ENCODE data around the gene ZNF827.

Gene ZNF827, protein sequence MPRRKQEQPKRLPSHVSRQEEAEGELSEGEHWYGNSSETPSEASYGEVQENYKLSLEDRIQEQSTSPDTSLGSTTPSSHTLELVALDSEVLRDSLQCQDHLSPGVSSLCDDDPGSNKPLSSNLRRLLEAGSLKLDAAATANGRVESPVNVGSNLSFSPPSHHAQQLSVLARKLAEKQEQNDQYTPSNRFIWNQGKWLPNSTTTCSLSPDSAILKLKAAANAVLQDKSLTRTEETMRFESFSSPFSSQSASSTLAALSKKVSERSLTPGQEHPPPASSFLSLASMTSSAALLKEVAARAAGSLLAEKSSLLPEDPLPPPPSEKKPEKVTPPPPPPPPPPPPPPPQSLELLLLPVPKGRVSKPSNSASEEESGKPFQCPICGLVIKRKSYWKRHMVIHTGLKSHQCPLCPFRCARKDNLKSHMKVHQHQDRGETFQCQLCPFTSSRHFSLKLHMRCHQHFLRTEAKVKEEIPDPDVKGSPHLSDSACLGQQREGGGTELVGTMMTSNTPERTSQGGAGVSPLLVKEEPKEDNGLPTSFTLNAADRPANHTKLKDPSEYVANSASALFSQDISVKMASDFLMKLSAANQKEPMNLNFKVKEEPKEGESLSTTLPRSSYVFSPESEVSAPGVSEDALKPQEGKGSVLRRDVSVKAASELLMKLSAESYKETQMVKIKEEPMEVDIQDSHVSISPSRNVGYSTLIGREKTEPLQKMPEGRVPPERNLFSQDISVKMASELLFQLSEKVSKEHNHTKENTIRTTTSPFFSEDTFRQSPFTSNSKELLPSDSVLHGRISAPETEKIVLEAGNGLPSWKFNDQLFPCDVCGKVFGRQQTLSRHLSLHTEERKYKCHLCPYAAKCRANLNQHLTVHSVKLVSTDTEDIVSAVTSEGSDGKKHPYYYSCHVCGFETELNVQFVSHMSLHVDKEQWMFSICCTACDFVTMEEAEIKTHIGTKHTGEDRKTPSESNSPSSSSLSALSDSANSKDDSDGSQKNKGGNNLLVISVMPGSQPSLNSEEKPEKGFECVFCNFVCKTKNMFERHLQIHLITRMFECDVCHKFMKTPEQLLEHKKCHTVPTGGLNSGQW

DNA sequence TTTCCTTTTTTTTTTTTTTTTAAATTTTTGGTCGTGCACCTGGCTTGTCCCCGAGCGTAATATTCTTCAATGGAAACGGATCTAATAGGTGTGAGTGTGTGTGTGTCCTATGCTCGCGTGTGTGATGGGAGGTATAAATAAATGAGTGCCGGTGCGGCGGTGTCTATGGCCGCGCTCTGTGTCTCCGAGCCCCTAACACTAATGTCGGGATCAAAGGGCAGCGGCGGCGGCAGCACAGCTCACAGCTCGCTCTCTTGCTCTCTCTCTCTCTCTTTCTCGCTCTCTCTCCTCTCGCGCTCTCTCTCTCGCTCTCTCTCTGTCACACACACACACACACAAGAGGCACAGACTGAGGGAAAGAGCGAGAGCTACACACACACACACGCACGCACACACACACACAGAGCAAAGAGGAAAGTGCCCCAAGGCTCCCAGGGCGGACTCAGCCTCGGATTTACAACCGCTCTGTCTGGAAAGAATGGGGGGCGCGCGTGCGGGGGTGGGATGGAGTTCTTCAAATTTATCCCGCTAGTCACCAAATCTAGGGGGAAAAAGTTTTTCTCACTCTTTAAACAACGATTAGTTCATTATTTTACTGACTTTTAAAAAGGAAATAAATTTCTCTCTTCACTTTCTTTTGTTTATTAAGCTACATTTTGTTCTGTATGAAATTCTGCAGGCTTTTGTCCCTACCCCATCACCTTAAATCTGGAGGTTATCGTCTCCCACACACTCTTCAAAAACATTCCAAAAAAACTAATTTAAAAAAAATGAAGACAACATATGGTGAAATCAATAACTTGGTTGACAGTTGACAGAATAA, at the start of gene ZNF827:
Gene ZNF827 (minus strand): TSS at position 206 of the 823 bp plus-strand sequence. CDS start 416 bp downstream, outside the sequence.
- peak; percentile 54 for DNase-seq (ENCODE audit: low read depth)

DNA sequence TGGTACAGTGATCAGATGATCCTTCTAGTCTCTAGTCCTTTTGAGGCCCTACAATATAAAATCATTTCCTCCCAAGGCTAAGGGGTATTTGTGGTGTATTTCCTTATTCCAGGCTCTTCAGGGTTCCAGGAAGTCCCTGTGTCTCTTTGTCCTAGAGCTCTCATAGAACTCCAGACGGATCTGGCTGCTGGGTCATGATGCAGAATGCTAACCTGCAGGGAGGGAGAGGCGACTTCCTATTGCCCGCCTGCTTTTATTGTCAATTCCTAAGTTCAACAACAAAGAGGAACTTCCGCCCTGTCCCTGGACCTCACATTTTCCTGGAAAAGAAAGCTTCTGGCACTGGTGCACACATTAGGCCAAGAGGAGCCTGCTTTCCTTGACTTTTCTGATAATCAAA, 45.9 kb upstream of the ZNF827 start:
- no peak for DNase-seq (ENCODE audit: low read depth)

DNA sequence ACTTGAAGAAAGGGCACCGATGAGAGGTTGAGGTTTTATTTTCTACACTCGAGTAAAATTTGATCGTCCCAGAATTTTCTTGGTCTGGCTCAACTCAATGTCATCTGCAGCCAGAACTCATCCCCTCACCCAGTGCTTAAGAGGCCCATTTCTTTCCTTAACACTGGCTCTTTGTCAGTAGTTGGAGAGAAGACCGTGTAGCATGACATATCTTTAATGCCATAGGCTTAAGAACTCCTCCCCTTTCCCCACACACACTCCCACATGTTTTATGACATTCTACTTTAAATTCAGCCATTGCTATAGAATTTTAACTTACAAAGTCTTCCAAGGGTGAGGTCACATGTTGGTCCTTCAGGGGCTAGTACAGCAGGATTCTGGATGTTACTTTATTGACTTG, 44.2 kb upstream of the ZNF827 start:
- DNase-seq (ENCODE audit: low read depth) = no peak

DNA sequence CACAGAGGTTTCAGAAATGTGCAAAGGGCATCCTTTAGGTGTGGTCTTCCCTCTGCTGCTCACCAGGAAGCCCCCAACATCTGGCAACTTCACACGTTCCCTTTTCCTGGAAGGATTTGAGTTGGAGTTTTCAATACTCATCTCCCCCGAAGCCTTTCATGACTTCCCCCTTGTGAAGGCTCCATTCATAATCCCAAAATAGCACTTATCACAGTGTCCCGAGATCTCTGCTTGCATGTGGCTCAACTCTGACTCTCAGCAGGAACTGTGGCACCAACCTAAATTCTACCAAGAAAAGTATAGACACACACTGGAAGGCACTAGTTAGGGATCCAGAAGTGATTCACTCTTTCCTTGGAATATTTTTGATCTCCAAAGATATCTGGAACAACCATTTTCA, 40.5 kb upstream of the ZNF827 start:
- DNase-seq (ENCODE audit: low read depth) = no peak

DNA sequence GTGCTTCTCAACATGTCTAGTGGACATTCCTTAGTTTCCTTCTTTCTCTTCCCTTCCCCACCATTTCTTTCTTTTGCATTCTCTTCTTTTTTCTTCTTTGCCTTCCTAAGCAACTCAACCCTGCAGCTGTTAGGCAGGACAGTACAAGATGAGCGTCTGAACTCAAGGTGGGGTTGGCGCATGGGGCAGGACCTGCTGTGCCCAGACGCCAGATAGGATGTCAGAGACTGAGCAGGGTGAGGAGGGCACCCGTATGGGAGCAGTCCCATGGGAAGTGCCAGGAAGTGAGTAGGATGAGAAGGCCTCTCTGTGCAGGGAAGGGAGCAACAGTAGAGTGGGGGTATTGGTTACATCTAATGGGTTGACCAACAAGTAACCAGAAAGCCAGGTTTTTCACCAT, 38.1 kb upstream of the ZNF827 start:
- no peak for DNase-seq (ENCODE audit: low read depth)

DNA sequence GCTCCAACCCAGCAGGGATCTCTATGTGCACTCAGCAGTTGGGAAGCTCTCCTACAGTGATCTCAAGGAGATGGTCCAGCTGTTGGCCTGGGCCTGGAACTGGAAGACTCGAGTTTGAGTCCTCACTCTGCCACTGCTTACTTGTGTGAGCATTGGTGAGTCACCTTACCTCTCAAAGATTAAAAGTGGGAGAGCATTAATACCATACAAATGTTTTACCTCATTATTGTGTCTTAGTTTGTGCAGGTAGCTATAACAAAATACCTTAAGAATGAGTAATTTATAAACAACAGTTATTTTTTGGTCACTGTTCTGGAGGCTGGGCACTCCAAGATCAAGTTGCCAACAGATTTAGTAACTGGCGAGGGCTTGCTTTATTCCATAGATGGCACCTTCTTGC, 21.4 kb upstream of the ZNF827 start:
- DNase-seq (ENCODE audit: low read depth) = no peak

DNA sequence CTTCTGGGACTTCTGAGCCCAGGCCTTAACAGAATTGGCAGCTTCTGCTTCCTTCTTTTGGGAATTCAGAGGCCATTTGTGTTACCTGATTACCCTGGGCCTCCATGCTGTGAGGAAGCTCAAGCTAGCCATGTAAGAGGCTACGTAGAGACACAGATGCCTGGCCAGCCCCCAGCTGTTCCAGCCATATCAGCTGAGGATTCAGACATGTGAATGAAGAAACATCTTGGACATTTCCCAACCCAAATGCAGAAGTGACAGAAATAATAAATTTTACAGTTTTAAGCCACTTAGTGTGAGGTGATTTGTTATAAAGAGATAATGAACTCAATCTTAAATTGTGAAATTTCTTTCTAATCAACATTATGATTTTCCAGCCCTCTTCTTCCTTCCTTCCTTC, 18.7 kb upstream of the ZNF827 start:
- no peak for DNase-seq (ENCODE audit: low read depth)

DNA sequence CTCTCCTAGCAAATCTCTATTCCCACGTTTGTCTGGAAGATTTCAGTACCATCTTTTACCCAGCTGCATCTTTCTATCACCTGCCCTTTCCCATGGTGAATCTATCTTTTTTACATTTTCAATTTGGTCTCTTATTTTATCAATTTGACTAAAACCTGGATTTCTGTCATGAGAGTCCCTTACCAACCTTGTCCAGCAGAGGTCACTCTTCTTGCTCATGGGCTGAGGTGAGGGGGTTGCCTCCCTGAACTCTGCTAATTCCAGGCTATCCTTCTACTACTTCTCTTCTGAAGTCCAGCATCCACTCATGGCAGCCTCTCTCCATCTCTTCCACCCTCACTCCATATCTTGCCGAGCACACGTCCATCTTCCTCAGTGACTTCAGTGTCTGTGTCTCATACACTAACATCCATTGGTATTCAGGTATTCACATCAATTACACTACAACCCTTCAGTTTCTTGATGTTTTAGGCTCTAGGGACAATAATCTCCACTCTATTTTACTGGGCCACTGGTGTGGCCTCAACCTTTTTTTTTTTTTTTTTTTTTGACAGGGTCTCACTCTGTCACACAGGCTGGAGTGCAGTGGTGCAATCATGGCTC, 17.8 kb upstream of the ZNF827 start:
- peak; percentile 30 for DNase-seq (ENCODE audit: low read depth)

DNA sequence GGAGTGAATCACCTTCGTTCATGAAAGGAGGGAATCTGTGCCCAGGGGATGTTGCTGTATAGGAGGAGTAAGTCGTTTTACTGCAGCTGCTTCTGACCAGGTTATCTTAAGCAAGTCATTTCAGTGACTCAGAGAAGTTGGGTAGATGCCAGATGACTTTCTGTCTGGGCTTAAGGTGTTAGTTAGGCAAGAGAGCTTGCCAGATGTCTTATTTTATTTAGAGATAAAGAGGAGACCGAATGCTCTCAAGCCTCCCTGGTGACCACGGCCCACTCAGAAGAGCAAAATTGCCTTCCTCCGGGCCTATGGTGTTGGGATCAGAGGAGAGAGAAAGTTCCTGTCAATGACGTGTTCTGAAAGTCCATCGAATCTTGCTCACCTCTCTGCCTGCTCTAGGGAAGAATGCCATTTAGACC, 16.3 kb upstream of the ZNF827 start:
- no peak for DNase-seq (ENCODE audit: low read depth)

DNA sequence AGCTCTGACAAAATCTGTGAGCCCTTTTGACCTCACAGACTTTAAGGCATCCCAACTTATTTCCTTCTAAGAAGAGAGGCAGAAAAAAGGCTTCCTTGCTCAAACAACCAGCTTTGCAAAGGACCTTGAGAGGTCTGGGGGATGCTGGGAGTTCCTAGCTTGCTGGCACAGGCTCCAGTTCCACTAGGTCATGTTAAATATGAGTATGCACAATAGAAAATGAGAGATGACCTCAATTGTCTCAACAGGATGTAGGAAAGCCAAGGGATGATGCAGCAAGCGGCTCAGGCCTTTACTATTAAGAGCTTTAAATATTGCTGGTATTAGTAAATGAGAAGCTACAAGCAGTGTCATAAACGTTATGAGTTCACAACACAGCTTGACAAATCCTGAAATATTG, 13.3 kb upstream of the ZNF827 start:
- no peak for DNase-seq (ENCODE audit: low read depth)

DNA sequence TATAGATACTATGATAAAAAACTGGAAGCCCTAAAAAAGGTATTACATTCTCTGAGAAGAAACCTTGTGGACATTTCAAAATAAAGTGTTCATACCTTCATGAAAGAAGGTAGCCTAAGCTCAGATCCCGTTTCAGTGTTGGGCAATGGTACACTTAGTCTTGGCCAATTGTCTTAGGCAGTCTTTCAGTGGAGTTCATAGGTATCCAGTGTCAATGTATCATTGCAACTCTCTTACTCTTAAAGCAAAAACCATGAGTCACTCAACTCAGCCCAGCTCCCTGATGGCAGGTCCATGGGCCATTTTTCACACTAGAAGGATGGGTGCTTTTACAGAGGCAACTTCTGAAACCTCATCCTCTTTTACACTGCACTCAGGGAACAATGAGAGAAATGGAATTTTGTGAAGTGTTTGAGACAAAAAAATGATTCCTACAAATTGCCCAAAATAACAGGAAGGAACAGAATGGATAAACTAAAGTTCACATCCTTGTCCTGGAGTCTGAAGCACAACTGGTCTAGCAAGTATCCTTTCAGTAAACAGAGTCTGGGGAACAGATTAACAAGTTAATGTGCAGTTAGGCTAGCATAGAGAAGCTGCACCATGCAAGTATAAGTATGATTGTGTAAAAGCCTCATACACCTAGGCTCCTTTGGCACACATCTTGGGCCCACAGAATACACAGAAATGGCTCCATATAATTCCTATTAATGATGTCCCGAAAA, 7.0 kb upstream of the ZNF827 start:
- no peak for DNase-seq (ENCODE audit: low read depth)

DNA sequence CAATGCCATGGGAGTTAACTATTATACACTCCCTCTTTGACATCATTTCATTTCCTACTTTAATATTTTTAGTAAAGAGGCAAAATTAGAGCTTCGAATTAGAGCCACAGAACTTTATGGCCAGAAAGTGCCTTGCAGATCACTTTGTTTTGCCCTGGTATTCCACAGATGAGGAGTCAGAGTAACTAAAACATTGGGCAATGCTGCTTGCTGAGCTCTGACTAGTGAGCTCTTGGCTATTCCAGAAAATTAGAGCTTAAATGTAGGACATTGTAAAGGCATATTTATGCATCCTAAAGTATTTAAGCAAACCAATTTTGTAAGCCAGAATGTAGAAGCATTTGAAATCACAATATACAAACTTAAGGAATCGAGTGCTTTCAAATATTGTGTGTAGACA, 6.3 kb upstream of the ZNF827 start:
- no peak for DNase-seq (ENCODE audit: low read depth)

DNA sequence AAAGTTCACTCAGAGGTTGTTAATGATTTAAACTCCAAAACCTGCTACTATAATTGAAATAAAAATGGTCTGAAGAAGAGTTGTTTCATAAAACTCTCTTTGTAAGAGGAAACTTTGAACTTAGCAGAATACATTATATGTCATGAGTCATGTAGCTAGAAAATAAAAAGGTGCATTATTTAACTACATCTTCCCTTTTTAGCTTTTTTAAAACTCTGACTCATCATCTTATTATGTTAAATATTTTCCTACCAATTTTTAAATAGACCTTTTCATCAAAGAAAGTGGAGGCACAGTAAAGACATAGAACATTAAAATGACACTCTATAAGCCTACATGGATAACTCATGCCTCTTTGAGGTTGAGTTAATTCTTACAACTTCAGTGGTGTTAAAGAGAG, 1.2 kb upstream of the ZNF827 start:
- DNase-seq (ENCODE audit: low read depth) = no peak

DNA sequence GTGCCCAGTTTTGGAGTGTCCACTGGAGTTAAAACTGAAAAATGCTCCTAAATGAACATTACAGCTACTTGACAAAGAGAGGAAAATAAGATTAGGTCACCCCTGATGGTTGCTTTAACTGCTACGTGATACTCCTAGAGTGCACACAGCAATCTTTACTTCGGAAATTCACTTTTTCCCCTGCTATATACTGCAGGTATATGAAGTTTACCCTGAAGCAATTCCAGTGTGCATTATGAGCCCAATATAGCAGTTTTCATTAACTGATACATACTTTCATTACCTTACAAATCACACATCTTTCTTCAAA, 773 bp upstream of the ZNF827 start:
- DNase-seq (ENCODE audit: low read depth) = no peak

DNA sequence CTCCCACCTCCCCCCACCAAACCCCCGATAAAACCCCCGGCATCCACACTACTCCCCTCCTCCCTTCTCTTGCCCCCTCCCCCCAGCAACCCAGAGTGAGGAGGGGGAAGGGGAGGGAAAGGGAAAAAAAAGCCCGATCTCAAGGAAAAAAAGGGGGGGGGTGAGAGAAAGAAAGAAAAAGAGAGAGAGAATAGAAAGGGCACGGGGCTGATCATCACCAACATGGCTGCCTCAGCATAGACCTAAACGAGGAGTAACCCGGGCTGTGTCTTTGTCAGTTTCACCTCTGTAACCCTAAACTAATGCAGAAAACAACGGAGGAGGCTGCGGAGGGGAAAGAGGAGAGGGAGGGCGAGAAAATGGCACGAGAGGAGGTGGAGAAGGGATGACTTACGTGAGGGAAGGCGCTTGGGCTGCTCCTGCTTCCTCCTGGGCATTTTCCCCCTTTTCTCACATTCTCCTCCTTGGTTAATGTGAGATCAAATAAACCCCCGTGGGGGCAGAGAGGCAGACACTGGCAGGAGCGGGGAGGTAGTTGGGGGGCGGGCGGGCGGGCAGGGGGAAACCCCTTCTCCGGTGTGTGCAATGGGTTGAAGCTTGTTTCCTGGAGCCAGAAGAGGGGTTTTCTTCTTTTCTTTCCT, 532 bp downstream of the ZNF827 start:
- peak; percentile 20 for DNase-seq (ENCODE audit: low read depth)

DNA sequence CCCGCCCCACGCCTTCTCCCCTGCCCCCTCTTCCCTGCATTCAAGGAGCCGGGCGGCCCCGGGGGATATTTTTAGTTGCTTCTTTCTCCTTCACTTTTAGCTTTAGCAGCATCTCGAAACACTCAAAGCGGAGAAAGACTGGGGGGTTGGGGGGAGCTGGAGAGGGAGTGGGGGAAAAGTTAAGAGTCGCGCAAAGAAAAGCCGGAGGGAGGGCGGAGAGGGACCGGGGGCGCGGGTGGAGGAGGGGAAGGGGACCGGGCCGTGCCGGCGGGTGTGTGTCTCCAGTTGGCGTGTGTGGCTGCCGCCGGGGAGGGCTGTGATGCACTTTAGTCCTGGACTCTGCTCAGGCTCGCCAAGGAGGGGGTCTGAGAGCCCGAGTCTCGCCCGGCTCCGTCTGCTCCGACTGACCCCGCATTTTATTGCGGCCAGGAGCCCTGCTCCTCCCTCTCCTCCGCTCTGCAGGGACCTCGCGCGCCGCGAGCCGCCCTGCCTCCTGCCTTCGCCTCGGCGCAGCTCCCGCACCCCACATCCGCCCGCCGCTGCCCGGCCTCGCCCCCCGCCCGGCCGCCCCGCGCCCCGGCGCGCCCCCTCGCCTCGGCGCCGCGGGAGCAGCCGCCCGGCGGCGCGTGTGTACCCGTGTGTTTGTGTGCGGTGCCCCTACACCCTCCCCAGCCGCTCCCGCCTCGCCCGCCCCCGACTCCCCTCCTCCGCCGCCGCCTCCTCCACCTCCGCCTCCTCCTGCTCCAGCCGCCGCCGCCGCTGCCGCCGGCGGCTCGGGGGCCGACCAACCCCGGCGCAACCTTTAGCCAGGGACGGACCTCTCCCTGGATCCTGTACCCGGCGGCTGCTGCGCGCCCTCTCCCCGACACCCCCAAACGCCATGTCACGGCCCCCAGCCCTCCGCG, 1.4 kb downstream of the ZNF827 start:
- peak; percentile 35 for DNase-seq (ENCODE audit: low read depth)

DNA sequence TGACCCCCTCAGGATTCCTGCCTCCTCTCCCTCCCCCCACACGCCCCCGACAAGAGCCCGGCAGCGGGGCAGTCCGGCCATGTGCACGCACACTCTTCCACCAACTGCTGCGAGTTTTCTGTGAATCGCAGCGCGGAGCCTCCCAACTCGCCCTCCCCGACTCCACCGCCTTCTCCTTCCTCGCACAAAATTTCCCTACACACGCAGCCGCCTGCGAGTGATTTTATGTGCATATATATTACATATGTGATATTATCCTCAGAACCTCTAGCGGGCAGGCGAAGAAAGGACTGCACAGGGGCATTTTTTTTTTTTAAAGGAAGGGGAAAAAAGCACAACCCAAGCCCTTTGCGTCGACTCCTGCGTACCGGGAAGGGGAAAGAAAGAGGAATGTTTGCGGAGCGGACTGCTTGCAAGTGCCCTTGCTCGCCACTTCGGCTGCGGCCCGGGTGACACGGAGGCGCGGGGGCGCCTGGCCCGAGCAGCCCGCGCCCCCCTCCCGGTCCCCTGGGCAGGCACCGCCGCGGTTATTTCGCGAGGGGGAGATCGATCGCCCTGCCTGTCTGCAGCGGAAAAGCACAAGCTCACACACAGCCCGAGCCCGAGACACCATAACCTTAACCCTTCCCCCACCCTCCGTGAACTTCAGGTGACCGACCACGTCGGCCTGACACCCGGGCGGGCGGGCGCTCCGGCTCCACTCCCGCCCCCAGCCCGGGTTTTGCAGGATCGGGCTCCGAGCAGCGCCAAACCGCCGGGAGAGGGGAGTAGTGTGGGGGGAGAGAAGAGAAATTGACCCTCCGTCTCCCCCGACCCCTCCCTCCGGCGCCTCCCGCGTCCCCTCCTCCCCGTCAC, 2.3 kb downstream of the ZNF827 start:
- peak; percentile 36 for DNase-seq (ENCODE audit: low read depth)
